Esophagus squamous epithelium (tissue), 4 donors: ENCODE data around the gene IL27RA.

Experiments
- POLR2A ChIP-seq, 4 donors: fragments of 450-650 bp; IDR thresholded peaks; one replicate each; pipeline ENCODE4 v1.6.1; 2017; ENCODE audit warnings: antibody characterized with exemption in 4 of 4, mild to moderate bottlenecking in 4 of 4, moderate library complexity in 3 of 4
- TF ChIP-seq, protein P1 (sequence below), 6 experiments: fragments of 450-650 bp in 4 of 6; fragments of 200-600 bp in 2 of 6; sonication (generic) in 2 of 6; IDR thresholded peaks; one replicate each; pipeline ENCODE4 v1.5.1; 2016 to 2019; ENCODE audit warnings: antibody characterized with exemption in 6 of 6, mild to moderate bottlenecking in 4 of 6, moderate library complexity in 4 of 6

DNA sequence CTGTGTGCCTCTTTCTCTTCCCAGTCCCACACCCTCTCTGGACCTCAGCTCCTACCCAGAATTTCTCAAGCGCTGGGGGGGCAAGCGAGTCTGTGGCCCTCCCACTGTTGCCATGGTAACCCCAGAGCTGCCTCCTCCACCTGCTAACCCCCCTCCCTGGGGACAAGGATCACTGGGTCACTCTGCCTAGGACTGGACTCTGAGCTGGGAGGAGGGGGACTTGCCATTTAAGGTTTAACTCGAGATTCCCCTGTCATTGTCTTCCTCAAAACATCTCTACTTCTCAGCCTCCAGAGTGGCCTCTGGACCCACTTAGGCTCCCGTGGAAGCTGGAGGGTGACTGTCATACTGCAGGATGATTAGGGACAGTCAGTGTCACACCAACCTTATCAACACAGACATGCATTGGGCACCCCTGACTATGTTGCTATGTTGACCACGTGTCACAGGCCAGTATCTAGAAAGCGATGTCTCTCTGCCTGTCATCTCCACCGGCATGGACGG is 28.1 kb downstream of the IL27RA start:
- TF ChIP-seq, protein P1, sequence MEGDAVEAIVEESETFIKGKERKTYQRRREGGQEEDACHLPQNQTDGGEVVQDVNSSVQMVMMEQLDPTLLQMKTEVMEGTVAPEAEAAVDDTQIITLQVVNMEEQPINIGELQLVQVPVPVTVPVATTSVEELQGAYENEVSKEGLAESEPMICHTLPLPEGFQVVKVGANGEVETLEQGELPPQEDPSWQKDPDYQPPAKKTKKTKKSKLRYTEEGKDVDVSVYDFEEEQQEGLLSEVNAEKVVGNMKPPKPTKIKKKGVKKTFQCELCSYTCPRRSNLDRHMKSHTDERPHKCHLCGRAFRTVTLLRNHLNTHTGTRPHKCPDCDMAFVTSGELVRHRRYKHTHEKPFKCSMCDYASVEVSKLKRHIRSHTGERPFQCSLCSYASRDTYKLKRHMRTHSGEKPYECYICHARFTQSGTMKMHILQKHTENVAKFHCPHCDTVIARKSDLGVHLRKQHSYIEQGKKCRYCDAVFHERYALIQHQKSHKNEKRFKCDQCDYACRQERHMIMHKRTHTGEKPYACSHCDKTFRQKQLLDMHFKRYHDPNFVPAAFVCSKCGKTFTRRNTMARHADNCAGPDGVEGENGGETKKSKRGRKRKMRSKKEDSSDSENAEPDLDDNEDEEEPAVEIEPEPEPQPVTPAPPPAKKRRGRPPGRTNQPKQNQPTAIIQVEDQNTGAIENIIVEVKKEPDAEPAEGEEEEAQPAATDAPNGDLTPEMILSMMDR (IDR thresholded peaks at IDR 0.05), result no peak
- no peak for TF ChIP-seq POLR2A (IDR thresholded peaks at IDR 0.05)
